Stromal cell of bone marrow (primary cell): ENCODE results near the gene RSRC1.
"Not testable (repeated sequence)": the region's sequence is repeated elsewhere in the genome, so short reads cannot be mapped to it uniquely, and the experiment has no call there.

Source experiments
- DNase-seq: peaks from one replicate; pipeline ENCODE4 v3.0.0-alpha.2; 2012; ENCODE audit warnings: low read depth

RSRC1 gene

GRCh38 chr3:158465074-158465473 is 355.2 kb downstream of the RSRC1 start:
- no peak for DNase-seq

DNA sequence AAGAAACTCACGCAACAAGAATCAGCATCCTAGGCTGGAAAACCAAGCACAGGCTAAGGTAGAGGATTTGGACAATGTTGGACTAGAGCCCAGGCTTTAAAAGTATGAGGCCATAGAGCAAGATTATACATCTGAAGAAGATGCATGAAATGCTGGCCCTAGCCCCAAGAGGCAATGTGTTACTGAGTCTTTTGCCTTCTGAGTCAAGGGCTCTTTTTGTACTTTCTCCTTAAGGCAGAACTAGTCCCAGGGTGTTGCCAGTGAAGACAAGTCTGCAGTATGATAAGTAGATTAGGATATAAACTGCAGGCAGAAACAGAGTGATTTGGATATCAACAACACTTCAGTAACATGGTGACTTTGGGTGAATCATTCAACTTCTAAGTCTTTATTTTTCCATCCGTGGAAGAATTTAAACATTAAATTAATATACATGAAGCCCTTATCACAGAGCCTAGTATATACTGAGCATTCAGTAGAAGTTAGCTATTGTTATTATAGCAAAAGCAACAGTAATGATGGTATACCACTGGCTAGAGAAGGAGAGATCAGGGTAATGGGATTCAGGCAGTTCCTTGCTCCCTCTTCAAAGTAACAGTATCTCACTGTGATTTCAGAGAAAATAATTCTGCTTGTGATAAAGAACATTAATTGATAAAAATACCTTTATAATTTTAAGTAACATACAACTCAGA is 361.2 kb downstream of the RSRC1 start:
- DNase-seq, result peak; percentile 34

- DNase-seq, result peak; percentile 93
These were observed 361.9 kb downstream of the RSRC1 start for GRCh38 chr3:158471639-158472294.

- DNase-seq, result no peak
These were observed 369.2 kb downstream of the RSRC1 start for GRCh38 chr3:158479051-158479450.

DNA sequence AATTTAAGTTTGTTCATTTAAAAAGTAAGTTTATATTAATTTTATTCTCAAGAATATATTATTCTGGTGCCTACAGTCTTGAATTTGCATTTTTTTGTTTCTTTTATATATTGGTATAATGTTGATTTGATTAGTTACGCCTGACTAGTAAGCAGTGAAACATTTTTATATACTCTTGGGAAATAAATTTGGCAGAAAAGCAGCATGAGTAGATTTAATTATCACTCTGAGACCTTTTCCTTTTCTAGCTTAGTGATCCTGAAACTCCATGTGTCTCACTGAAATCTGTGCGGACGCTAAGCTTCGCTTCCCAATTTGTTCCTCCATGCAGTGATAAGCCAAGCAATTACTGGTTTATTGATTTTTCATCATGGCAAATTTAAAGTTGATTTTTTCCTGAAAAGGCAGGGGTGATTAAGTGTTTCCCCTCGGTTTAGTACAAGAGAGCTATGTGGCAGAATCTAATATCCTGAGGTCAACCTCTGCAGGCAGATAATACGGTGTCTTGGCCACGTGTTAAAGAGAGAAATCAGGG is 373.9 kb downstream of the RSRC1 start:
- DNase-seq, result no peak

- DNase-seq, result no peak
These were observed 376.3 kb downstream of the RSRC1 start for GRCh38 chr3:158486200-158486599.

DNA sequence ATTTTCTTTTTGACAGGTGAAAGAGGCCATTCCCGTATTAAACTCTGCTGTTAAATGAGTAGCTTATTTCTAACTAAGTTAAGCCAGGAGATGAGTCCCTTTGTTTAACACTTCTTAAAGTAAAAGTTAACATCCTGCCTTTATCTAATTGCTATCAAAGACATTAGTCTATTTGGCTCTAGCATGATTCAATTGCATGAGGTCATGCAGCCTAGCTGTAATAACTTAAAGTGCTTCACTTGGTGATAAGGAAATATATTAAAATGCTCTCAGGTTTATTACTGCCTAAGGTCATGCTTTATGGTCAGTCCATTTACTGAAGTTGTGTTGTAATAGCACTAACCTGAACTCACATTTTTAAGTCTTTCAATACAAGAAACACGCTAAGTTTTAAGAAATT is 378.8 kb downstream of the RSRC1 start:
- DNase-seq, result no peak

DNA sequence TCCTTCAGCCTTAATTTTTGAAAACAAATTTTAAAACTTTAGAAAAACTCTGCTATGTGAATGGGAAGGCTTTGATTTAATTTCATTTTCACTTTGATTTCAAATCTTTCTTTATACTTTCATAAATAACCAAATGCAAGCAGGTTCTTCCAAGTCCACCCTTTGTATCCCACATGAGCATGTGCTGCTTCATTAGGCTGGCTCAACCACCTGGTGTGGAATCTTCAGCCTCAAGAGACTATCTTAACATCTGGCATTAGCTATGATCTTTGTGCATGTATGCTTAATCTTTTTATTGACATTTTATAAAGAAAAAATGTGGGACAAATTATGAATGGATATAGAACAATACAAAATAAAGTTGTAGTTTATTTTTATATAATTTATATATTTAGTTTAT is 379.3 kb downstream of the RSRC1 start:
- no peak for DNase-seq

- no peak for DNase-seq
These were observed 382.1 kb downstream of the RSRC1 start for GRCh38 chr3:158491968-158492367.

DNA sequence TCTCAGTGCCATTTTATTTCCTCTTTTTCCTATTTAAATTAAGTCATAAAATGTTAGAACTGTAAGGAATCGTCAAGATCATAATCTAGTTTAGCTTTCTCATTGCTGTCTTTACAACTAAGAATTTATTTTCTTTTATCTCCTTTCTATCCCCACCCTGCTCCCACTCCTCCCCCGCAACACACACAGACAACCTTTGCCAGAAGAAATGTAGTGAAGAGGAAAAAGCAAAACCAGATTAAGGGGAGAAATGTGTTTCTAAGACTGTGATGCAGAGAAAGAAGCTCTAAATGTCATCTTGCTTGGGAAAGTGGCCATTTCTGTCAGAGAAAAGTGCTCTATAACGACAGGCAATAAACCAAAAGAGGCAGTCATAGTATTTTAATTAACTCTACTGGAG is 382.8 kb downstream of the RSRC1 start:
- DNase-seq, result no peak

- DNase-seq, result no peak
These were observed 384.0 kb downstream of the RSRC1 start for GRCh38 chr3:158493931-158494330.

GRCh38 chr3:158494673-158495072 is 384.8 kb downstream of the RSRC1 start:
- DNase-seq, result no peak

- not testable (repeated sequence) for DNase-seq
These were observed 385.6 kb downstream of the RSRC1 start for GRCh38 chr3:158495398-158495902.

GRCh38 chr3:158505117-158505516 is 395.2 kb downstream of the RSRC1 start:
- no peak for DNase-seq

DNA sequence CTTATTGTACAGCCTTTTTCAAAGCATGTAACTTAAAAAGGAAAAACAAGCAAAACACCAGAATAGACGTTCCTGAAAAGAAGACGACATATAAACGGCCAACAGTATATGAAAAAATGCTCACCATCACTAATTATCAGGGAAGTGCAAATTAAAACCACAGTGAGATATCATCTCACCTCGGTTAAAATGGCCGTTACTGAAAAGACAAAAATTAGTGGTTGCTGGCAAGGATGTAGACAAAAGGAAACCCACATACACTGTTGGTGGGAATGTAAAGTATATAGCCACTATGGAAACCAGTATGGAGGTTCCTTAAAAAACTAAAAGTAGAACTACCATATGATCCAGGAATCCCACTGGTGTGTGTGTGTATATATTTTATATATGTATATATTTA is 396.6 kb downstream of the RSRC1 start:
- DNase-seq, result no peak

- DNase-seq, result no peak
These were observed 398.6 kb downstream of the RSRC1 start for GRCh38 chr3:158508481-158508880.

DNA sequence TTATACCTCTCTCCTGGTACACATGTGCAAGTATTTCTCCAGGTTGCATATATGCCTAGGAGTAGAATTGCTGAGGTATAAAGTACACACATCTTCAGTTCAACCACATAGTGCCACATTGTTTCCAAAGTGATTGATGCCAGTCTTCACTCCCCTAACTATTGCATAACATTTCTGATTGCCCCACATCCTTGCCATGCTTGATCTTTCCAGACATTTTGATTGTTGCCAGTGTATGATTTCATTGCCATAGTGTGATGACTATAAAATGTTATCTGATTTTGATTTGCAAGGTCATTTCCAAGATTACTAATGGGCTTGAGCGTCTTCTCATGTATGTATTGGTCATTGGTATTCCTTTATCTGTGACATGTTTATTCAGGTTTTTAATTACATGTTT is 400.0 kb downstream of the RSRC1 start:
- no peak for DNase-seq

DNA sequence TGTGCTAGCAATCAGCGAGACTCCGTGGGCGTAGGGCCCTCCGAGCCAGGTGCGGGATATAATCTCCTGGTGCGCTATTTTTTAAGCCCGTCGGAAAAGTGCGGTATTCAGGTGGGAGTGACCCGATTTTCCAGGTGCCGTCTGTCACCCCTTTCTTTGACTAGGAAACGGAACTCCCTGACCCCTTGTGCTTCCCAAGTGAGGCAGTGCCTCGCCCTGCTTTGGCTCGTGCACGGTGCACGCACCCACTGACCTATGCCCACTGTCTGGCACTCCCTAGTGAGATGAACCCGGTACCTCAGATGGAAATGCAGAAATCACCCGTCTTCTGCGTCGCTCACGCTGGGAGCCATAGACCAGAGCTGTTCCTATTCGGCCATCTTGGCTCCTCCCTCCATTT is 406.8 kb downstream of the RSRC1 start:
- not testable (repeated sequence) for DNase-seq

DNA sequence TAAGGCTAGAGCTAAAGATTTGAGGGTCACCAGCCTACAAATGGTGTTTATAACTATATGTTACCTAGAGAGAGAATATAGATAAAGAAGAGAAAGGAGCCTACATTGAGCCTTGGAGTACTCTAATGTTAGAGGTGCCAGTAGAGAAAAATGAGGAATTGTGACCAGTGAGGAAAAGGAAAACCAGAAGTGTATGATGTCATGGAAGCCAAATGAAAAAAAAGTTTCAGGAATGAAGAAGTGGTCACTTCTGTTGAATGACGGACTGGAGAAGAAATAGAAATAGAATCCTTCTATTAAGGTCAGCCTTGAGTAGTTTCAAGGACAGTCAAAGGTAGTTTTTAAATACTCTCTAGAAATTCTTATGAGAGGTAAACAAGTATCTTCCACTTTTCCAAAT is 409.9 kb downstream of the RSRC1 start:
- DNase-seq, result no peak

DNA sequence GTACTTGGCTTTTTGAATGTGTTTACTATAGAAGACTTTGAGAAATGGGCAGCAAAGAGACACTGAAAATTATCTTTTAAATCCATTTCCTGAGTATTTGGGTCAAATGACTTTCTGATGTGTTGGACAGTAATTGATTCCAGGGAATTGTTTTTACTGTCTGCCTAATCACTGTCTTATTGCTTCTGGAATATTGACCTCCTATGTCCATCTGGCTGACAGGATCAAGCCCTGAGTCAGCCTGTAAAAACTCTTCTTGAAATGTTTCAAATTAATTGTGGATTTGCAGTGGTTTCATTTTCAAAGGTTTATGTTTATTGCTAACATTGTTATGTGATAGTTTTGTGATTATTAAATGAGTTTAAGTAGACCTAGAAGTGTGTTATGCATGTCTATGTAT is 410.5 kb downstream of the RSRC1 start:
- peak; percentile 5 for DNase-seq

GRCh38 chr3:158522221-158523136 is 412.6 kb downstream of the RSRC1 start:
- peak; percentile 62 for DNase-seq

DNA sequence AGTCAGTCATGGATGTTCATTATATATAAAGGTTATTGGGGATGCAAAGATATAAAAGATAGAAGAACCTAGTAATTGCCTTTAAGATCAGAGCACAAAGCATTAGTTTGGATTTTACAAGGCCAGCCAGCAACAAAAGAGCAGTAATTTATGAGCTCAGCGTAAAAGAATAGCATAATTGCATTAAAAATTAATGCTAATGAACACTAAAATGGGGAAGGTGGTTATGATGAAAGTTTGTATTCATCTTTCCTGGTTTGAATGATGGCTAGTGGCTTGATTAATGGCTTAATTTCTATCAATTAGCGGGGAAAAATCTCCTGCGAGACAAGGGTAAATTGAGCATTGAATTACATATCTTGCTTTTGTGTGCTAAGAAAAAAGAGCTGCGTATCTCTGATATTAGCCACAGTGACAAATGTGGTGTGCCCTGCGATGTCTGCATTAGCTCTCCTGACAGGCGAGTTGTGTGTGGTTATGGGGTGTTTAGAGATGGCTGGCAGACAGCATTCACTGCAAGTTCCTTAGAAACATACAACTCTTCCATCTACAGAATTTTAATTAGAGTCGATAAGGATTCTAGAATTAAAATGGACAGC is 418.3 kb downstream of the RSRC1 start:
- DNase-seq, result no peak
